GM21619 (cell line): ENCODE results near the gene RIMKLB.
"Not testable (repeated sequence)": the region's sequence is repeated elsewhere in the genome, so short reads cannot be mapped to it uniquely, and the experiment has no call there.

Source experiments
- ATAC-seq: cut with Tn5 transposase; IDR thresholded peaks from one replicate; pipeline ENCODE4 v1.9.1; 2021; ENCODE audit not compliant: unreplicated experiment

Gene RIMKLB

GRCh38 chr12:8689681-8690080 lies 8.1 kb upstream of the RIMKLB start:
- no peak for ATAC-seq

GRCh38 chr12:8692573-8692972 lies 5.2 kb upstream of the RIMKLB start:
- ATAC-seq, result no peak

- ATAC-seq, result no peak
Observed at GRCh38 chr12:8695116-8695515, 2.7 kb upstream of the RIMKLB start.

- ATAC-seq, result no peak
Observed at GRCh38 chr12:8696442-8697090, 1.2 kb upstream of the RIMKLB start.

GRCh38 chr12:8697120-8697475 lies 693 bp upstream of the RIMKLB start:
- peak; percentile 23 for ATAC-seq

- ATAC-seq, result peak; percentile 38
Observed at GRCh38 chr12:8698132-8698851, 501 bp downstream of the RIMKLB start.

GRCh38 chr12:8698879-8699278 lies 1.1 kb downstream of the RIMKLB start:
- ATAC-seq, result no peak

GRCh38 chr12:8699714-8700113 lies 1.9 kb downstream of the RIMKLB start:
- ATAC-seq, result no peak

- ATAC-seq, result no peak
Observed at GRCh38 chr12:8701046-8701660, 3.4 kb downstream of the RIMKLB start.

- ATAC-seq, result no peak
Observed at GRCh38 chr12:8702159-8702558, 4.4 kb downstream of the RIMKLB start.

- no peak for ATAC-seq
Observed at GRCh38 chr12:8709124-8709830, 11.5 kb downstream of the RIMKLB start.

GRCh38 chr12:8712572-8712971 lies 14.8 kb downstream of the RIMKLB start:
- ATAC-seq, result no peak

- ATAC-seq, result no peak
Observed at GRCh38 chr12:8722286-8722800, 24.6 kb downstream of the RIMKLB start.

GRCh38 chr12:8734873-8735381 lies 37.1 kb downstream of the RIMKLB start:
- no peak for ATAC-seq

- no peak for ATAC-seq
Observed at GRCh38 chr12:8742501-8742900, 44.7 kb downstream of the RIMKLB start.

- not testable (repeated sequence) for ATAC-seq
Observed at GRCh38 chr12:8743121-8743520, 45.3 kb downstream of the RIMKLB start.

GRCh38 chr12:8745631-8746030 lies 47.8 kb downstream of the RIMKLB start:
- not testable (repeated sequence) for ATAC-seq

GRCh38 chr12:8746046-8746445 lies 48.3 kb downstream of the RIMKLB start:
- ATAC-seq, result no peak

GRCh38 chr12:8760076-8760475 lies 62.3 kb downstream of the RIMKLB start:
- ATAC-seq, result not testable (repeated sequence)

GRCh38 chr12:8762701-8763100 lies 64.9 kb downstream of the RIMKLB start:
- not testable (repeated sequence) for ATAC-seq

- ATAC-seq, result not testable (repeated sequence)
Observed at GRCh38 chr12:8766121-8766520, 68.3 kb downstream of the RIMKLB start.
